ENCODE measurements around the gene TPRX2.

The TPRX2 gene

GRCh38 chr19:47821460-47822020, 37.5 kb upstream of the TPRX2 start, which contains the start of gene CRX:
Gene CRX, plus strand, starts transcription at chr19:47821937. Its CDS starts 12,507 bp downstream, at chr19:47834444.
- TF ChIP-seq CTCF (IDR thresholded peaks at IDR 0.05; ENCODE audit: insufficient read depth, low read length, missing control alignments) = no peak
- CTCF ChIA-PET = no interaction called here
- DNase-seq (ENCODE audit: low read depth, low spot score) = no peak
- POLR2A ChIA-PET = no interaction called here
- no peak within 1 kb of the TSS for H3K4me3 ChIP-seq (ENCODE audit: low read depth, low read length)

- no peak for TF ChIP-seq CTCF (IDR thresholded peaks at IDR 0.05; ENCODE audit: insufficient read depth, low read length, missing control alignments)
- CTCF ChIA-PET = interaction anchor here (1.7 to 2.6 kb wide), 3 partner anchors 9 to 44 kb away, joined by 6 to 9 read pairs (median 8); no protein-coding TSS in a partner anchor
- H3K4me3 ChIP-seq (ENCODE audit: low read depth, low read length) = no peak overlapping the region
- DNase-seq (ENCODE audit: low read depth, low spot score) = no peak
- POLR2A ChIA-PET = no interaction called here
Measured at GRCh38 chr19:47824396-47824795, 34.6 kb upstream of the TPRX2 start.

- no peak for DNase-seq (ENCODE audit: low read depth, low spot score)
- TF ChIP-seq CTCF (IDR thresholded peaks at IDR 0.05; ENCODE audit: insufficient read depth, low read length, missing control alignments) = no peak
- POLR2A ChIA-PET = no interaction called here
- H3K4me3 ChIP-seq (ENCODE audit: low read depth, low read length) = no peak overlapping the region
- CTCF ChIA-PET = interaction anchor here (1.1 to 5.4 kb wide), 3 partner anchors 13 to 42 kb away, joined by 3 to 24 read pairs (median 3); no protein-coding TSS in a partner anchor
Measured at GRCh38 chr19:47826800-47827199, 32.2 kb upstream of the TPRX2 start.

GRCh38 chr19:47832723-47833122, 26.3 kb upstream of the TPRX2 start:
- ChIA-PET POLR2A (no interaction called here), CTCF (no interaction called here)
- no peak for DNase-seq (ENCODE audit: low read depth, low spot score)
- no peak for TF ChIP-seq CTCF (IDR thresholded peaks at IDR 0.05; ENCODE audit: insufficient read depth, low read length, missing control alignments)
- no peak overlapping the region for H3K4me3 ChIP-seq (ENCODE audit: low read depth, low read length)

- POLR2A ChIA-PET = no interaction called here
- DNase-seq (ENCODE audit: low read depth, low spot score) = no peak
- no peak for TF ChIP-seq CTCF (IDR thresholded peaks at IDR 0.05; ENCODE audit: insufficient read depth, low read length, missing control alignments)
- CTCF ChIA-PET = interaction anchor here (1.4 kb wide), 1 partner anchor 27 kb away, joined by 6 read pairs; no protein-coding TSS in a partner anchor
- H3K4me3 ChIP-seq (ENCODE audit: low read depth, low read length) = no peak overlapping the region
Measured at GRCh38 chr19:47836038-47836437, 23.0 kb upstream of the TPRX2 start.

GRCh38 chr19:47839411-47839810, 19.6 kb upstream of the TPRX2 start:
- ChIA-PET POLR2A (no interaction called here), CTCF (interaction anchor here (2.5 kb wide), 1 partner anchor 24 kb away, joined by 15 read pairs; no protein-coding TSS in a partner anchor)
- no peak for DNase-seq (ENCODE audit: low read depth, low spot score)
- H3K4me3 ChIP-seq (ENCODE audit: low read depth, low read length) = no peak overlapping the region
- no peak for TF ChIP-seq CTCF (IDR thresholded peaks at IDR 0.05; ENCODE audit: insufficient read depth, low read length, missing control alignments)

Measured in AG04449 (cell line).